ENCODE results near the gene CPN1. TPM values are rescaled to one million over a fixed set of nuclear protein-coding genes. Genes with fewer than 3 reads are reported as not detected.

Gene CPN1
- total RNA-seq, 1 experiment from 2014 or later: 0.12 TPM

DNA sequence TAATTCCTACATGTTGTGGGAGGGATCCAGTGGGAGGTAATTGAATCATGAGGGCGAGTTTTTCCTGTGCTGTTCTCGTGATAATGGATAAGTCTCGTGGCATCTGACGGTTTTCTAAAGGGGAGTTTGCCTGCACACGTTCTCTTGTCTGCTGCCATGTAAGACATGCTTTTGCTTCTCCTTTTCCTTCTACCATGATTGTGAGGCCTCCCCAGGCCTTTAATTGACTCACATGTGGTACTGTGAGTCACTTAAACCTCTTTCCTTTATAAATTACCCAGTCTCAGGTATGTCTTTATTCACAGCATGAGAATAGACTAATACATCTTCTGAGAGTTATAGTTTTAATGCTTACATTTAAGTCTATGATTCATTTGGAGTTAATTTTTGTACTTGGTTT lies 22.6 kb upstream of the CPN1 start:
- DNase-seq (ENCODE audit: low read depth, low spot score): no peak
- H3K36me3 ChIP-seq (ENCODE audit: control insufficient read depth in 1 of 2, insufficient read depth in 2 of 2, low read length in 2 of 2): no peaks in the 10 kb centered on the region
- ChIA-PET RAD21 (ENCODE audit: low non-redundant PET in 1 of 2, low total read pairs in 2 of 2, uncharacterized antibody in 2 of 2, unreplicated experiment in 2 of 2) (no interaction called here), POLR2A (no interaction called here), CTCF (no interaction called here)
- no peak overlapping the region for H3K4me3 ChIP-seq (replicated peaks in 1 of 2; ENCODE audit: low read depth in 1 of 2, low read length in 2 of 2)
- intact Hi-C loops (cut with micrococcal nuclease): loop anchor here (5.0 kb wide), 1 partner anchor 257 kb away; no protein-coding TSS in a partner anchor
- no peaks in the 10 kb centered on the region for H3K27me3 ChIP-seq (ENCODE audit: insufficient read depth, low read length)
- H4K20me1 ChIP-seq (ENCODE audit: insufficient read depth): no peaks in the 10 kb centered on the region
- no peak for ATAC-seq
- TF ChIP-seq SP1 (IDR thresholded peaks at IDR 0.05; ENCODE audit: low read depth) (no peak), SIN3A (IDR thresholded peaks at IDR 0.05; ENCODE audit: low read depth) (no peak), SRF (IDR thresholded peaks at IDR 0.05; ENCODE audit: low read depth) (no peak), EZH2phosphoT487 (IDR thresholded peaks at IDR 0.05; ENCODE audit: borderline replicate concordance) (no peak), EGR1 (IDR thresholded peaks at IDR 0.05; ENCODE audit: low read depth) (no peak), POLR2A (IDR thresholded peaks at IDR 0.05; ENCODE audit: borderline replicate concordance, extremely low read depth, insufficient read depth, insufficient read length) (no peak), CEBPB (IDR thresholded peaks at IDR 0.05; ENCODE audit: low read depth) (no peak), TCF7L2 (IDR thresholded peaks at IDR 0.05; ENCODE audit: borderline replicate concordance, extremely low read depth, insufficient read depth, insufficient read length) (no peak), EZH2 (IDR thresholded peaks at IDR 0.05) (no peak), JUND (IDR thresholded peaks at IDR 0.05) (no peak), ZFX (IDR thresholded peaks at IDR 0.05) (no peak), CBX3 (IDR thresholded peaks at IDR 0.05; ENCODE audit: low read depth) (no peak), ZNF274 (IDR thresholded peaks at IDR 0.05; ENCODE audit: low read depth, low read length) (no peak)
- TF ChIP-seq, protein P1, sequence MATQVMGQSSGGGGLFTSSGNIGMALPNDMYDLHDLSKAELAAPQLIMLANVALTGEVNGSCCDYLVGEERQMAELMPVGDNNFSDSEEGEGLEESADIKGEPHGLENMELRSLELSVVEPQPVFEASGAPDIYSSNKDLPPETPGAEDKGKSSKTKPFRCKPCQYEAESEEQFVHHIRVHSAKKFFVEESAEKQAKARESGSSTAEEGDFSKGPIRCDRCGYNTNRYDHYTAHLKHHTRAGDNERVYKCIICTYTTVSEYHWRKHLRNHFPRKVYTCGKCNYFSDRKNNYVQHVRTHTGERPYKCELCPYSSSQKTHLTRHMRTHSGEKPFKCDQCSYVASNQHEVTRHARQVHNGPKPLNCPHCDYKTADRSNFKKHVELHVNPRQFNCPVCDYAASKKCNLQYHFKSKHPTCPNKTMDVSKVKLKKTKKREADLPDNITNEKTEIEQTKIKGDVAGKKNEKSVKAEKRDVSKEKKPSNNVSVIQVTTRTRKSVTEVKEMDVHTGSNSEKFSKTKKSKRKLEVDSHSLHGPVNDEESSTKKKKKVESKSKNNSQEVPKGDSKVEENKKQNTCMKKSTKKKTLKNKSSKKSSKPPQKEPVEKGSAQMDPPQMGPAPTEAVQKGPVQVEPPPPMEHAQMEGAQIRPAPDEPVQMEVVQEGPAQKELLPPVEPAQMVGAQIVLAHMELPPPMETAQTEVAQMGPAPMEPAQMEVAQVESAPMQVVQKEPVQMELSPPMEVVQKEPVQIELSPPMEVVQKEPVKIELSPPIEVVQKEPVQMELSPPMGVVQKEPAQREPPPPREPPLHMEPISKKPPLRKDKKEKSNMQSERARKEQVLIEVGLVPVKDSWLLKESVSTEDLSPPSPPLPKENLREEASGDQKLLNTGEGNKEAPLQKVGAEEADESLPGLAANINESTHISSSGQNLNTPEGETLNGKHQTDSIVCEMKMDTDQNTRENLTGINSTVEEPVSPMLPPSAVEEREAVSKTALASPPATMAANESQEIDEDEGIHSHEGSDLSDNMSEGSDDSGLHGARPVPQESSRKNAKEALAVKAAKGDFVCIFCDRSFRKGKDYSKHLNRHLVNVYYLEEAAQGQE (IDR thresholded peaks at IDR 0.05; ENCODE audit: low read depth): no peak
- TF ChIP-seq, protein P2, sequence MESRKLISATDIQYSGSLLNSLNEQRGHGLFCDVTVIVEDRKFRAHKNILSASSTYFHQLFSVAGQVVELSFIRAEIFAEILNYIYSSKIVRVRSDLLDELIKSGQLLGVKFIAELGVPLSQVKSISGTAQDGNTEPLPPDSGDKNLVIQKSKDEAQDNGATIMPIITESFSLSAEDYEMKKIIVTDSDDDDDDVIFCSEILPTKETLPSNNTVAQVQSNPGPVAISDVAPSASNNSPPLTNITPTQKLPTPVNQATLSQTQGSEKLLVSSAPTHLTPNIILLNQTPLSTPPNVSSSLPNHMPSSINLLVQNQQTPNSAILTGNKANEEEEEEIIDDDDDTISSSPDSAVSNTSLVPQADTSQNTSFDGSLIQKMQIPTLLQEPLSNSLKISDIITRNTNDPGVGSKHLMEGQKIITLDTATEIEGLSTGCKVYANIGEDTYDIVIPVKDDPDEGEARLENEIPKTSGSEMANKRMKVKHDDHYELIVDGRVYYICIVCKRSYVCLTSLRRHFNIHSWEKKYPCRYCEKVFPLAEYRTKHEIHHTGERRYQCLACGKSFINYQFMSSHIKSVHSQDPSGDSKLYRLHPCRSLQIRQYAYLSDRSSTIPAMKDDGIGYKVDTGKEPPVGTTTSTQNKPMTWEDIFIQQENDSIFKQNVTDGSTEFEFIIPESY (IDR thresholded peaks at IDR 0.05; ENCODE audit: extremely low read depth, insufficient replicate concordance, low read length): no peak
- TF ChIP-seq, protein P3, sequence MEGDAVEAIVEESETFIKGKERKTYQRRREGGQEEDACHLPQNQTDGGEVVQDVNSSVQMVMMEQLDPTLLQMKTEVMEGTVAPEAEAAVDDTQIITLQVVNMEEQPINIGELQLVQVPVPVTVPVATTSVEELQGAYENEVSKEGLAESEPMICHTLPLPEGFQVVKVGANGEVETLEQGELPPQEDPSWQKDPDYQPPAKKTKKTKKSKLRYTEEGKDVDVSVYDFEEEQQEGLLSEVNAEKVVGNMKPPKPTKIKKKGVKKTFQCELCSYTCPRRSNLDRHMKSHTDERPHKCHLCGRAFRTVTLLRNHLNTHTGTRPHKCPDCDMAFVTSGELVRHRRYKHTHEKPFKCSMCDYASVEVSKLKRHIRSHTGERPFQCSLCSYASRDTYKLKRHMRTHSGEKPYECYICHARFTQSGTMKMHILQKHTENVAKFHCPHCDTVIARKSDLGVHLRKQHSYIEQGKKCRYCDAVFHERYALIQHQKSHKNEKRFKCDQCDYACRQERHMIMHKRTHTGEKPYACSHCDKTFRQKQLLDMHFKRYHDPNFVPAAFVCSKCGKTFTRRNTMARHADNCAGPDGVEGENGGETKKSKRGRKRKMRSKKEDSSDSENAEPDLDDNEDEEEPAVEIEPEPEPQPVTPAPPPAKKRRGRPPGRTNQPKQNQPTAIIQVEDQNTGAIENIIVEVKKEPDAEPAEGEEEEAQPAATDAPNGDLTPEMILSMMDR (IDR thresholded peaks at IDR 0.05 in 2 of 3, conservative IDR thresholded peaks at IDR 0.05 in 1 of 3; ENCODE audit: borderline replicate concordance in 1 of 3, insufficient read depth in 1 of 3, low read depth in 2 of 3, low read length in 2 of 3): no peak
- TF ChIP-seq, protein P4, sequence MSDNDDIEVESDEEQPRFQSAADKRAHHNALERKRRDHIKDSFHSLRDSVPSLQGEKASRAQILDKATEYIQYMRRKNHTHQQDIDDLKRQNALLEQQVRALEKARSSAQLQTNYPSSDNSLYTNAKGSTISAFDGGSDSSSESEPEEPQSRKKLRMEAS (IDR thresholded peaks at IDR 0.05): no peak
- no peak overlapping the region for H3K27ac ChIP-seq (ENCODE audit: low read depth, low read length)
- no peak overlapping the region for H3K9ac ChIP-seq (ENCODE audit: low read length)
- H3K9me2 ChIP-seq (ENCODE audit: insufficient read depth): no peaks in the 10 kb centered on the region
- no TSS peak for BruUV-seq (replicated peaks)
- H3K4me2 ChIP-seq (ENCODE audit: low read length): no peak overlapping the region
- 0 out of 4 replicates have a peak, but pooled peaks cover 0 to 3% of the 10 kb centered on the region in 2 experiments for H3K9me3 ChIP-seq (ENCODE audit: control insufficient read depth in 1 of 2, insufficient read depth in 1 of 2, low read depth in 1 of 2, low read length in 2 of 2)
- no peaks in the 10 kb centered on the region for H3K79me2 ChIP-seq (ENCODE audit: insufficient read depth, low read length)
- no peak overlapping the region for H2AFZ ChIP-seq (ENCODE audit: low read depth, low read length, poor library complexity, severe bottlenecking)
- H3K4me1 ChIP-seq (ENCODE audit: control insufficient read depth in 1 of 2, insufficient read depth in 2 of 2, low read length in 2 of 2): peaks cover 0 to 2% of the 10 kb centered on the region in 2 experiments; a peak in 1 of 4 replicates
